Dendritic cell treated with granulocyte-macrophage colony-stimulating factor and Interleukin-4, amounts not matched to agents 40 ng/mL and 50 ng/mL, for 4 days (primary cell): Measurements from ENCODE around the gene ARMH4.
"Not testable (repeated sequence)": the region's sequence is repeated elsewhere in the genome, so short reads cannot be mapped to it uniquely, and the experiment has no call there.

ENCODE experiments used
- H3K27ac Mint-ChIP-seq: one replicate; pipeline ENCODE4 v1.8.0; 2022; ENCODE audit warnings: mild to moderate bottlenecking, mixed read lengths
- H3K27me3 Mint-ChIP-seq: one replicate; pipeline ENCODE4 v1.8.0; 2022; ENCODE audit warnings: mild to moderate bottlenecking, mixed read lengths
- H3K36me3 Mint-ChIP-seq: one replicate; pipeline ENCODE4 v1.8.0; 2022; ENCODE audit warnings: low read depth, mixed read lengths
- H3K4me1 Mint-ChIP-seq: one replicate; pipeline ENCODE4 v1.8.0; 2022; ENCODE audit warnings: low read depth, mixed read lengths
- H3K4me3 Mint-ChIP-seq: one replicate; pipeline ENCODE4 v1.8.0; 2022; ENCODE audit warnings: mild to moderate bottlenecking, moderate library complexity, mixed read lengths
- H3K9me3 Mint-ChIP-seq: one replicate; pipeline ENCODE4 v1.8.0; 2022; ENCODE audit warnings: mixed read lengths
- intact Hi-C: fragments of 100-400 bp; cut with micrococcal nuclease; formaldehyde crosslinking; loops from one replicate; pipeline ENCODE4 v1.15.0; 2022

Gene ARMH4

GRCh38 chr14:58130116-58130782, 21.8 kb downstream of the ARMH4 start:
- peaks cover 13% of the 10 kb centered on the region for H3K9me3 Mint-ChIP-seq

GRCh38 chr14:58129208-58129607, 22.8 kb downstream of the ARMH4 start:
- peaks cover 18% of the 10 kb centered on the region for H3K9me3 Mint-ChIP-seq
- no peaks in the 10 kb centered on the region for H3K36me3 Mint-ChIP-seq
- H3K4me3 Mint-ChIP-seq = no peak overlapping the region
- no peaks in the 10 kb centered on the region for H3K4me1 Mint-ChIP-seq
- no peak overlapping the region for H3K27ac Mint-ChIP-seq
- H3K27me3 Mint-ChIP-seq = no peaks in the 10 kb centered on the region
- intact Hi-C loops = no loop called here

More at GRCh38 chr14:58130116-58130782, 21.8 kb downstream of the ARMH4 start:
- no peak overlapping the region for H3K4me3 Mint-ChIP-seq
- no peak overlapping the region for H3K27ac Mint-ChIP-seq
- H3K4me1 Mint-ChIP-seq = no peaks in the 10 kb centered on the region
- H3K27me3 Mint-ChIP-seq = no peaks in the 10 kb centered on the region
- intact Hi-C loops = no loop called here
- H3K36me3 Mint-ChIP-seq = no peaks in the 10 kb centered on the region

- no peaks in the 10 kb centered on the region for H3K27me3 Mint-ChIP-seq
- H3K36me3 Mint-ChIP-seq = no peaks in the 10 kb centered on the region
- H3K4me3 Mint-ChIP-seq = no peak overlapping the region
- intact Hi-C loops = no loop called here
- H3K27ac Mint-ChIP-seq = no peak overlapping the region
- H3K9me3 Mint-ChIP-seq = peaks cover 18% of the 10 kb centered on the region
- H3K4me1 Mint-ChIP-seq = no peaks in the 10 kb centered on the region
Measured at GRCh38 chr14:58128416-58128815, 23.6 kb downstream of the ARMH4 start.

- H3K4me1 Mint-ChIP-seq, H3K27me3 Mint-ChIP-seq, H3K27ac Mint-ChIP-seq, H3K36me3 Mint-ChIP-seq, intact Hi-C loops, H3K4me3 Mint-ChIP-seq: not testable (repeated sequence)
- H3K9me3 Mint-ChIP-seq = peaks cover 18% of the 10 kb centered on the region
Measured at GRCh38 chr14:58122546-58122945, 29.5 kb downstream of the ARMH4 start.

- Mint-ChIP-seq H3K27ac (no peak overlapping the region), H3K9me3 (peaks cover 18% of the 10 kb centered on the region), H3K4me3 (no peak overlapping the region), H3K36me3 (no peaks in the 10 kb centered on the region), H3K4me1 (no peaks in the 10 kb centered on the region), H3K27me3 (no peaks in the 10 kb centered on the region)
- intact Hi-C loops = no loop called here
Measured at GRCh38 chr14:58121530-58122186, 30.4 kb downstream of the ARMH4 start.

- Mint-ChIP-seq H3K4me1 (no peaks in the 10 kb centered on the region), H3K27ac (no peak overlapping the region), H3K36me3 (no peaks in the 10 kb centered on the region), H3K9me3 (no peaks in the 10 kb centered on the region), H3K4me3 (no peak overlapping the region), H3K27me3 (no peaks in the 10 kb centered on the region)
- intact Hi-C loops = no loop called here
Measured at GRCh38 chr14:58119381-58119780, 32.6 kb downstream of the ARMH4 start.

- no peaks in the 10 kb centered on the region for H3K27me3 Mint-ChIP-seq
- H3K36me3 Mint-ChIP-seq = no peaks in the 10 kb centered on the region
- H3K4me1 Mint-ChIP-seq = no peaks in the 10 kb centered on the region
- intact Hi-C loops = no loop called here
- no peak overlapping the region for H3K27ac Mint-ChIP-seq
- no peaks in the 10 kb centered on the region for H3K9me3 Mint-ChIP-seq
- H3K4me3 Mint-ChIP-seq = no peak overlapping the region
Measured at GRCh38 chr14:58118097-58118815, 33.8 kb downstream of the ARMH4 start.

- Mint-ChIP-seq H3K9me3 (no peaks in the 10 kb centered on the region), H3K36me3 (no peaks in the 10 kb centered on the region), H3K27me3 (peaks cover 3% of the 10 kb centered on the region), H3K27ac (no peak overlapping the region), H3K4me1 (no peaks in the 10 kb centered on the region), H3K4me3 (no peak overlapping the region)
- intact Hi-C loops = no loop called here
Measured at GRCh38 chr14:58109744-58110143, 42.3 kb downstream of the ARMH4 start.

GRCh38 chr14:58108717-58109116, 43.3 kb downstream of the ARMH4 start:
- Mint-ChIP-seq H3K27ac (no peak overlapping the region), H3K9me3 (no peaks in the 10 kb centered on the region)
- intact Hi-C loops = loop anchor here (1.0 kb wide), 1 partner anchor 58 kb away; no protein-coding TSS in a partner anchor

GRCh38 chr14:58107947-58108552, 44.0 kb downstream of the ARMH4 start:
- no peaks in the 10 kb centered on the region for H3K4me1 Mint-ChIP-seq
- intact Hi-C loops = loop anchor here (1.0 kb wide), 1 partner anchor 58 kb away; no protein-coding TSS in a partner anchor
- no peak overlapping the region for H3K4me3 Mint-ChIP-seq
- no peak overlapping the region for H3K27ac Mint-ChIP-seq
- no peaks in the 10 kb centered on the region for H3K9me3 Mint-ChIP-seq
- no peaks in the 10 kb centered on the region for H3K36me3 Mint-ChIP-seq
- peaks cover 3% of the 10 kb centered on the region for H3K27me3 Mint-ChIP-seq

More at GRCh38 chr14:58108717-58109116, 43.3 kb downstream of the ARMH4 start:
- peaks cover 3% of the 10 kb centered on the region for H3K27me3 Mint-ChIP-seq
- no peaks in the 10 kb centered on the region for H3K4me1 Mint-ChIP-seq
- H3K4me3 Mint-ChIP-seq = no peak overlapping the region
- no peaks in the 10 kb centered on the region for H3K36me3 Mint-ChIP-seq

GRCh38 chr14:58107041-58107440, 45.0 kb downstream of the ARMH4 start:
- peaks cover 3% of the 10 kb centered on the region for H3K27me3 Mint-ChIP-seq
- H3K4me3 Mint-ChIP-seq = no peak overlapping the region
- H3K36me3 Mint-ChIP-seq = no peaks in the 10 kb centered on the region
- no peak overlapping the region for H3K27ac Mint-ChIP-seq
- intact Hi-C loops = no loop called here
- no peaks in the 10 kb centered on the region for H3K9me3 Mint-ChIP-seq
- H3K4me1 Mint-ChIP-seq = no peaks in the 10 kb centered on the region

GRCh38 chr14:58106446-58106845, 45.6 kb downstream of the ARMH4 start:
- H3K9me3 Mint-ChIP-seq = no peaks in the 10 kb centered on the region
- intact Hi-C loops = no loop called here
- no peaks in the 10 kb centered on the region for H3K36me3 Mint-ChIP-seq
- H3K27ac Mint-ChIP-seq = no peak overlapping the region
- H3K4me1 Mint-ChIP-seq = no peaks in the 10 kb centered on the region
- H3K27me3 Mint-ChIP-seq = peaks cover 3% of the 10 kb centered on the region
- H3K4me3 Mint-ChIP-seq = no peak overlapping the region

- Mint-ChIP-seq H3K4me1 (no peaks in the 10 kb centered on the region), H3K4me3 (no peak overlapping the region), H3K9me3 (no peaks in the 10 kb centered on the region), H3K27me3 (peaks cover 3% of the 10 kb centered on the region), H3K36me3 (no peaks in the 10 kb centered on the region), H3K27ac (no peak overlapping the region)
- intact Hi-C loops = no loop called here
Measured at GRCh38 chr14:58104808-58105207, 47.2 kb downstream of the ARMH4 start.
